Measurements from ENCODE around the gene CNTN5. TPM values are rescaled to one million over a fixed set of nuclear protein-coding genes. Genes with fewer than 3 reads are reported as not detected.

CNTN5 gene
- total RNA-seq, 4 donors from 2014 or later = not detected

- Histone ChIP-seq H3K27ac (no peak overlapping the region), H3K36me3 (no peaks in the 10 kb centered on the region), H3K27me3 (no peaks in the 10 kb centered on the region), H3K4me3 (no peak overlapping the region), H3K4me1 (no peaks in the 10 kb centered on the region), H3K9me3 (no peaks in the 10 kb centered on the region)
- 26% methylated on average over 7 of the region's 7 CpGs for WGBS
- no peak for DNase-seq (ENCODE audit: low spot score in 2 of 2)
- TF ChIP-seq CTCF (IDR thresholded peaks at IDR 0.05) = no peak
- no peak for TF ChIP-seq POLR2A (IDR thresholded peaks at IDR 0.05)
Measured at GRCh38 chr11:99422581-99423427, 402.1 kb downstream of the CNTN5 start.

- TF ChIP-seq EP300 (IDR thresholded peaks at IDR 0.05) = no peak
Measured at GRCh38 chr11:99423428-99423983, 402.8 kb downstream of the CNTN5 start.

GRCh38 chr11:99424313-99425084, 403.8 kb downstream of the CNTN5 start:
- Histone ChIP-seq H3K9me3 (no peaks in the 10 kb centered on the region), H3K27me3 (no peaks in the 10 kb centered on the region), H3K27ac (no peak overlapping the region), H3K4me3 (no peak overlapping the region), H3K36me3 (no peaks in the 10 kb centered on the region), H3K4me1 (no peaks in the 10 kb centered on the region)
- no peak for DNase-seq (ENCODE audit: low spot score in 2 of 2)
- TF ChIP-seq EP300 (IDR thresholded peaks at IDR 0.05) = no peak
- no peak for TF ChIP-seq POLR2AphosphoS5 (IDR thresholded peaks at IDR 0.05)
- no peak for TF ChIP-seq CTCF (IDR thresholded peaks at IDR 0.05)
- TF ChIP-seq POLR2A (IDR thresholded peaks at IDR 0.05) = no peak
- WGBS = 91% methylated on average over 12 of the region's 12 CpGs

More at GRCh38 chr11:99423428-99423983, 402.8 kb downstream of the CNTN5 start:
- Histone ChIP-seq H3K27ac (no peak overlapping the region), H3K4me3 (no peak overlapping the region), H3K9me3 (no peaks in the 10 kb centered on the region), H3K4me1 (no peaks in the 10 kb centered on the region), H3K27me3 (no peaks in the 10 kb centered on the region), H3K36me3 (no peaks in the 10 kb centered on the region)
- DNase-seq (ENCODE audit: low spot score in 2 of 2) = no peak
- WGBS = 42% methylated on average over 4 of the region's 4 CpGs

- H3K9me3 ChIP-seq = no peaks in the 10 kb centered on the region
- no peaks in the 10 kb centered on the region for H3K36me3 ChIP-seq
- WGBS = 75% methylated on average over 2 of the region's 2 CpGs
- H3K27me3 ChIP-seq = no peaks in the 10 kb centered on the region
- TF ChIP-seq POLR2A (IDR thresholded peaks at IDR 0.05) = no peak
- TF ChIP-seq EP300 (IDR thresholded peaks at IDR 0.05) = no peak
- TF ChIP-seq POLR2AphosphoS5 (IDR thresholded peaks at IDR 0.05) = no peak
- TF ChIP-seq CTCF (IDR thresholded peaks at IDR 0.05) = no peak
- H3K4me3 ChIP-seq = no peak overlapping the region
- no peak overlapping the region for H3K27ac ChIP-seq
- H3K4me1 ChIP-seq = no peaks in the 10 kb centered on the region
- no peak for DNase-seq (ENCODE audit: low spot score in 2 of 2)
Measured at GRCh38 chr11:99425596-99425995, 404.8 kb downstream of the CNTN5 start.

- H3K9me3 ChIP-seq = no peaks in the 10 kb centered on the region
- H3K36me3 ChIP-seq = no peaks in the 10 kb centered on the region
- no peak overlapping the region for H3K27ac ChIP-seq
- H3K4me3 ChIP-seq = no peak overlapping the region
- WGBS = 92% methylated on average over 3 of the region's 3 CpGs
- no peaks in the 10 kb centered on the region for H3K27me3 ChIP-seq
- no peak for TF ChIP-seq POLR2A (IDR thresholded peaks at IDR 0.05)
- TF ChIP-seq CTCF (IDR thresholded peaks at IDR 0.05) = no peak
- DNase-seq (ENCODE audit: low spot score in 2 of 2) = no peak
- H3K4me1 ChIP-seq = no peaks in the 10 kb centered on the region
Measured at GRCh38 chr11:99432677-99433076, 411.9 kb downstream of the CNTN5 start.

Measured in suprapubic skin (tissue), 4 donors.